ENCODE results near the gene TFIP11.
"Not testable (repeated sequence)": the region's sequence is repeated elsewhere in the genome, so short reads cannot be mapped to it uniquely, and the experiment has no call there.

TFIP11 gene

DNA sequence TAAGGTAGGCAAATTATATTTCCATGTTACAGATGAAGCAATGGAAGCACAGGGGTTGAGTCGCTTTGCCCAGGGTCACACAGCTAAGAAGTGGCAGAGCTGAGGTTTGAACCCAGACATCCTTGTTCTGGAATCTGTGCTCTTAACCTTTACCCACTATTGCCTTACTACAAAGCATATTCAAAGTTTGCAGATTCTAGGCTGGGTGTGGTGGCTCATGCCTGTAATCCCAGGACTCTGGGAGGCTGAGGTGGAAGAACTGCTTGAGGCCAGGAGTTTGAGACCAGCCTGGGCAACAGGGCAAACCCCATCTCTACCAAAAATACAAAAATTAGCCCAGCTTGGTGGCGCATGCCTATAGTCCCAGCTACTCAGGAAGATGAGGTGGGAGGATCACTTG, 27.8 kb upstream of the TFIP11 start:
- FAIRE-seq: no peak

DNA sequence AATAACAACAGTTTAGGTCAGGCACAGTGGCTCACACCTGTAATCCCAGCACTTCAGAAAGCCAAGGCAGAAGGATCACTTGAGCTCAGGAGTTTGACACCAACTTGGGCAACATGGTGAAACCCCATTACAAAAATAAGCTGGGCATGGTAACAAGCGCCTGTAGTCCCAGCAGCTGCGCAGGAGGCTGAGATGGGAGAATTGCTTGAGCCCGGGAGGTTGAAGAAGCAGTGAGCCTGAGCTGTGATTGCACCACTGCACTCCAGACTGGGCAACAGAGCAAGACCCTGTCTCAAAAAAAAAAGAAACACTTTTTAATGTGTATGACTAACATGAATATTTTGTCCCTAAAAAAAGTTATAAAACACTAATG, 24.5 kb upstream of the TFIP11 start:
- FAIRE-seq: no peak

DNA sequence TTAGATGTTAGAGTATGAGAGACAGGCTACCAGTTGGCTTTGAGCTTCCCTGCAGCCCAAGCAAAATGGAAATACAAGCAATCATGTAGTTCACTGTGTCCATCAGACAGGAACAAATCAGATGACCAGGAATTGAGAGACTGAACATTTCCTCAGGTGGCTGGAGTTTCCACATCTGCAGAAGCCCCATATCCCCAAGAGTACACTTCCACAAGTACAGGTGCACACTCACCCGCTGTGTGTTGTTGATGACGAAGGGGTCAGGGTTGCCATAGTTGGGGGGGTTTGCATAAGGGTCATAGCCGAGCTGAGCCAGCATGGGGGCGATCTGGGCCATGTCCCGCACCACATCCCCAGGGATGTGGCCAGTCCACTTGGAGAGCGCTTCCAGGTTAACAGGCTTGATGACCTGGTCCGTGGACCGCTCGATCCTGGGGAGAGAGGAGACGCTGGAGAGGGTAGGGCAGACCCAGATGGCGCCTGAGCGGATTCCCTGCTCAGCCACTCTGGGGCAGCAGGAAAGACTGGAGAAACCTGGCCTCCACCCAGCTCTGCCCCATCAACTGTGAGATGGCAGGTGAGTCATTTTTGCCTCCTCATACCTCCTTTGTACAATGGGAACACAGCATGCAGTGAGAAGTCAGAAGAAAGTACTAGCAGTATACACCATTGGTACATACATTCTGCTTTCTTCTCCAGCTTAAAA, 23.9 kb upstream of the TFIP11 start:
- FAIRE-seq: no peak

DNA sequence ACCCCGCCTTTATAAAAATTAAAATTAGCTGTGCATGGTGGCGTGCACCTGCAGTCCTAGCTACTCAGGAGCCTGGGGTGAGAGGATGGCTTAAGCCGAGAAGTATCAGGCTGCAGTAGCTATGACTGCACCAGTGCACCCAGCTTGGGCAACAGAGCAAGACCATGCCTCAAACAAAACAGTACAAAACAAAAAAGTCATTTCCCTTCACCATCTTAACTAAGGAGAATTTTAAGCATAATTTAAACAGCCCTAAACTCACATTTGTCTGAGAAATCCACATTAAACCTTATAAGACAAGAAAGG, 23.3 kb upstream of the TFIP11 start:
- no peak for FAIRE-seq

DNA sequence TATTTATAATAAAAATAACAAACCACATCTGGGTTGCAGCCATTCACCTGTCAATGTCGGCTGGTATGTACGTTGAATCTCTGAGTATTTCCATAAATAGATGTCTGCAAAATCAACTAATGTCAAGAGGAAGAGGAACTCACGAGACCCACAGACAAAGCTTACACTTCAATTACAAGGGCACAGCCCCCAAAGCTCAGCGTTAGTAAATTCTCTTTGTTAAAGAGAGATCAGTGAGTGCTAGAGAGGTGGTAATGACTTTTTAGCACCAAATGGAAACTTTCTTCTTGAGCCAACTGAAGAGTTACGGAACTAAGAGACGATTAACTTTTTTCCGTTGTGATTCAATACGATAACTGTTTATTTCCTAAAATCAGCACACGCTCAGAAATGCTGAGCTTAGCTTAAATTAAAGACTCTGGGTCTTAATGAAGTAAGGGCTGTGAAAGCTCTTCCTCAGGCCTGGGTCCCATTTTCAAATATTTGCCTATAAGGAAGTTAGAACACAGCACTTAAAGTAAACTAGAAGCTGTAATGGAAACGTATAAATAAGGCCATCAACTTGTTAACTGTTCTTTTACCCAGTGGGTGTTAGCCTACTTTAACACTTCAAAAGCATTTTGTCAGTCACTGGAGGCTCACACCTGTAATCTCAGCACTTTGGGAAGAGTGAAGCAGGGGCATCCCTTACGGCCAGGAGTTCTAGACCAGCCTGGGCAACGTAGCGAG, 22.8 kb upstream of the TFIP11 start:
- no peak for FAIRE-seq

DNA sequence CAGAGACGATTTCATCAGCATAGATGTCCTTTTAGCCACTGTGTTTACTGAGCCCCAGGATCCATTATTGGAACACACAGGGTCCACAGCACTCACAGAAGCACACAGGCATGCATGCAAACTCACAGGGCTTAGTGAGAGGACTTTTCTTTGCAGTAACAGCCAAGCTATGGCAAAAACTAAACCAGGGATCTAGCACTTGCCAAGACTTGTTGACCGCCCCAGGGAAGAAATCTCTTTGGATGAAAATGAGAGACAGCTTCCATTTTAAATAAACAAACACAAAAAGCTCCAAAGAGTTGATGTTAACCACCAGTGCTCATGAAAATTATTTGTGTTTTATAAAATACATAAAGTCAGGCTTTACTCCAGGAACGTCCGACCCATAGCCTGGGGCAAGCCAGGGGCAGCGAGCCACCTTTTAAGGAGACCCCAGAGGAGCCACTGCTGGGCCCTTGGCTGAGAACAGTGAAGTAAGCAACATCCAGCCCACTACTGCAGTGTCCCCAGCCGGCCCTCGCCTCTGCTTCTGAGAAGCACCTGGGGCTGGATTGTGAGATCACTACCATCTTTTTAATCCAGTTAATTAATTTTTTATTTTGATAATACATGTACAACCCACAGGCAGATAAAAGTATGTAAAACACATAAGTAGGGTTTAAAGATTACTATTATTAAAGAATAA, 22.0 kb upstream of the TFIP11 start:
- FAIRE-seq: no peak

DNA sequence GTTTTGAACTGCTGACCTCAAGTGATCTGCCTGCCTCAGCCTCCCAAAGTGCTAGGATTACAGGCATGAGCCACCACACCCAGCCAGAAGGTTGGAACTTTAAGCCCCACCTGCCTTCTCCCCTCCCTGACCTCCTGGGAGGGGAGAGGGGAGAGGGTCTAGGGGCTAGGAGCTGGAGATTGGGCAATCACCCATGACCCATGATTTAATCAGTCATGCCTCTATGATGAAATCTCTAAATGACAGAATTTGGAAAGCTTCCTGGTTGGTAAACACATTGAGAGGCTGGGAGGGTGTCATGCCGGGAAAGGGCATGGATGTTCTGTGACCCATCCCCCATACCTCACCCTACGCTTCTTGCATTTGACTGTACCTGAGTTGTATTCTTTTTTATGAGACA, 17.1 kb upstream of the TFIP11 start:
- no peak for FAIRE-seq

DNA sequence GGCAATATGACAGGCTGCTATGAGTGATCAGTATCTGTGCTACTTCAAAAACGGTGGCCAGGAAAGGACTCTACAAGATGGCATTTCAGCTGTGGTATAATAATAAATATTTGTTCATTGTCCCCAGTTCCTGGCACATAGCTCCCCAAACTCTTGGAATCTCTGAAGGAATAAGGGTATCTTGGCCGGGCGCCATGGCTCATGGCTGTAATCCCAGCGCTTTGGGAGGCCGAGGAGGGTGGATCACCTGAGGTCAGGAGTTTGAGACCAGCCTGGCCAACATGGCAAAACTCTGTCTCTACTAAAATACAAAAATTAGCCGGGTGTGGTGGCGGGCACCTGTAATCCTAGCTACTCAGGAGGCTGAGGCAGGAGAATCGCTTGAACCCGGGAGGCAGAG, 16.2 kb upstream of the TFIP11 start:
- FAIRE-seq: not testable (repeated sequence)

DNA sequence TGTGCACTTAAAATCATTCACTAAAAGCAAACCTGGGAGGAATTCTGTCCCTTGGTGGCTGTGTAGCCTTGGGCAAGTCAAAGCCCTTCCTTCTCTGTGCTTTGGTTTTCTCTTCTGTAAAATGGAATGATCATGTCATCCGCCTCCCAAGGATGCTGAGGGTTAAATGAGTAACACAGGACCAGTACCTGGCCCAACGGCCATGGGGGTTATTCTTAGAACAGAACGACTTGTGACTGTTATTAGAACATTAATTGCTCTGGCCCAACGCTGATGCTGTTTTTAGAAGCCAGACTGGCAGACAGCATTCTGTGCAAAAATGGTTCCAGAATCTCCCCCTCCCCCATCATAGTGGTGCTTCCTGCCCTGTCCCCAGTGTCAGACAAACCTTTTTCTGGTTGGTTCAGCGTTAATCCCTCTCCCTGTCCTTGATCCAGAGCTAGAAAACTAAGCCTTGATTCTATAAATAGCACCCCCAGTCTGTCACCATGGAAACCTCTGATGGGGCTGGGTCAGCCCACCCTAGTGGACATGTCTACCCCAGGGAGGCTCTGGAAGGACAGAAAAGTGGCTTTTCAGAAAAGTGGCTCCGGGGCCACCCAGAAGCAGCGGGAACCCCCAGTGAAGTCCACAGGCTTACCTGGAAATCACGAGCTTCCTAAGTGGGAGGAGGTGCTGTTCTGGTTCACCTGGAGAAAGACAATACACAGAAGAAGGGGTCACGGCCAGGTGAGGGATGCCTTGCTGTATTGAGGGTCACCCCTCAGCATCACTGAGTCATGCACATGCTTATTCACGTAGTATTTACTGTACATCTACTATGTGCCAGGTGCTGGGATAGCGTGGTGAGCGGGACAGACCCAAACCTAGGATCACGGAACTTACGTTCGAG, 15.5 kb upstream of the TFIP11 start:
- FAIRE-seq: no peak

DNA sequence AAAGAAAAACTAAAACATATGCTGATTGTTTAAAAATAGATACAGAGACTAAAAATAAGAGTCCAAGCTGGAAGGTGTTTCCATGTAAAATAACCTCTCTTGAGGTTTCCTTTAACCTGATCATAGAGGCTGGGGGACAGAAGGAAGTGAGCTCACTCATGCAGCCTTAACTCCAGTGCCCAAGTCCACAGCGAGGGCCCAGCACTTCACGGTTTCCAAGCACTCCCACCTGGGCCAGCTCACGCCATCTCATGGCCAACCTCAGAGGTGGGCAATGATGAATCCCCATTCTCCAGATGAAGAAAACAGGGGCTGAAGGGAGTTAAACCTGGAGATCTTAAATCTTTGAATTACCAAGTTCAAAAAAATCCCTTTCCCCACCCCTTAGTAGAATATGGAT, 14.9 kb upstream of the TFIP11 start:
- no peak for FAIRE-seq

DNA sequence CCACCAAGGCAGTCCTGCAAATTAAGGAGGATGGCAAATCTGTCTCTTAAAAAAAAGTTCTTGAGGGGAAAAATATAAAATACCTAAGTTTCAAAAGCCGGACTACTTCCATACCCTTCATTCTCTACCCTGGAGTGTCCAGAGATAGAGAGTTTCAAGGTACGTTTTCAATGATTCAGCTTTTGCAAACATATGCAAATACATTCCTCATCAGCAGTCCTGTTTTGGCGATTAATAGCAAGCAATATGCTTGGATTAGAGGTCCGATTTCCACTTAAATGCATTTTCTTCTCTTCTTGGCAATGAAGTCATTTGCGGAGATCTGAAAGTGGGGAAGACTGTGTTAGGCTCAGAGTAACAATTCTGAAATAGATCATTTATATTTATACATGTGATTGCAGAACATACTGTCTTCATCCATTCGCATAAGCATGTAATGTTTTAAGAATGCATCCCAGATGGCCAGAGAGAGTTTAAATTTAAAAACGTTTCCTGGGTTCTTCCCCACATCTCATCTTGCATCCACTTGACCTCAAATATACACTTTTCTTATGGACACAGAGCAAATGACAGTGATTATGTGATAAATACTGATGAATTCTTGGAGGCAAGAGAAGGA, 13.8 kb upstream of the TFIP11 start:
- FAIRE-seq: no peak

DNA sequence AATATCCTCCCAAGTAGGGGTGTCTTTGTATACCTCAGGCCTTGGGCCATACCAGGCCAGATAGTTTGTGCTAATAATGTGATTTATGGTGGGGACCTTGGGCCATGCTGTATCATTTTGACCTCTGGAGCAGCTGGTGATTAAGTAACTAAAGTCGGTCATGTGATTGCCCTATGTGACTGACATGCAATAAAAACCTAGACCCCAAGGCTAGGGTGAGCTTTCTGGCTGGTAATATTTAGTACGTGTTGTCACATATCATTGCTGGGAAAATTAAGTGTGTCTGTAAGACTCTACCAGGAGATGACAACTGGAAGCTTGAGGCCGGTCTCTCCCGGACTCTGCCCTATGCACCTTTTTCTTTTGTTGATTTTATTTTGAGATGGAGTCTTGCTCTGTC, 12.6 kb upstream of the TFIP11 start:
- no peak for FAIRE-seq

DNA sequence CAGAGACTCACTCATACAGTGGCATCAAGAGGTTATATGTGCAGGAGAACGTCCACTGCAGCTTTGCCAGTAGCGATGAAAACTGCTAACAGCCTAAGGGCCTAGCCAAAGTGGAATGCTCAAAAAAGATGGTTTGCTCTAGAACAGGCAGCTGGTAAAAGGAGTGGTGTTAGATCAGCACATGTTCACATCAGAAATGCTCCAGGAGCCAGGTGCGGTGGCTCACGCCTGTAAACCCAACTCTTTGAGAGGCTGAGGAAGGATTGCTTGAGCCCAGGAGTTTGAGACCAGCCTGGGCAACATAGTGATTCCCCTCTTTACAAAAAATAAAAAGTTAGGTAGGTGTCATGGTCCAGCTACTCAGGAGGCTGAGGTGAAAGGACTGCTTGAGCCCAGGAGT, 10.3 kb upstream of the TFIP11 start:
- FAIRE-seq: no peak

DNA sequence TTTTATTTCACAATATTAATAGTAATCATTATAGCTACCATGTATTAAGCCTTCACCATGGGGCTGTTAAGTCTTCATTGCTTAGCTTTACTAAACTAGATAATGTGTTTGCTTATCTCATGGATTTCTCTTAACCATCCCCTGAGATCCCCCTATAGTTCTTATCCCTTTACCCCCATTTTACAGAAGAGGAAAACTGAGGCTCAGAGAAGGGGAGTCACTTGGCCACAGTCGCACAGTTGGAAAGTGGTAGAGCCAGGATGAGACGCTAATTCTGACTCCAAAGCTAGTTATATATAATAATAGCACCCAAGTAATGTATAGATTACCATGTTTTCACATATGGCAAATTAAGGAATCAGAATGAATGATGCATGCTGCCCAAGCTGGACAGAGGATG, 9.7 kb upstream of the TFIP11 start:
- FAIRE-seq: no peak

DNA sequence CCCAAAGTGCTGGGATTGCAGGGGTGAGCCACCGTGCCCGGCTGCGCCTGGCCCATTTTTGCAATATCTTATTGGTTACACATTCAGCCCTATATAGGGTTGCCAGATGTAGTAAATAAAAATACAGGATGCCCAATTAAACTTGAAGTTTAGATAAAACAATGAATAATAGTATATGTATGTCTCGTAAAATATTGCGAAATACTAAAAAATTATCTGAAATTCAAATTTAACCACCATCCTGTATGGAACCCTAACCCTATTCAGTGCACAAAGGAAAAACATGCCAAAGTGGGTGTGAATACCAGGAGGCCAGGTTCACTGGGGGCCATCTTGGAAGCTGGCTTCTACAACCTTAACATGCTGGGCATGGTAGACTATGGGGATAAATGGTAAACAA, 5.2 kb upstream of the TFIP11 start:
- FAIRE-seq: no peak

DNA sequence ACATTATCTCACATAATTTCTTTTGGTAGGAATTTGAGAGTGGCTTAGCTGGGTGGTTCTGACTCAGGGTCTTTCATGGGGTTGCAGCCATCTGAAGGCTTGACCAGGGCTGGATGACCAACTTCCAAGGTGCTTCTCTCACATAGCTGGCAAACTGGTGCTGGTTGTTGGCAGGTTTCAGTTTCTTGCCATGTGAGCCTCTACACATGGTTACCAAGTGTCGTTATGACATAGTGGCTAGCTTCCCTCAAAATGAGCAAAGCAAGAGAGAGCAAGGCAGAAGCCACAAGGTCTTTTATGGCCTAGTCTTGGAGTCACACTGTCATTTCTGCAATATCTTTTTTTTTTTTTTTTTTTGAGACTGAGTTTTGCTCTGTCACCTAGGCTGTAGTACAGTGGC, 4.2 kb upstream of the TFIP11 start:
- FAIRE-seq: no peak

DNA sequence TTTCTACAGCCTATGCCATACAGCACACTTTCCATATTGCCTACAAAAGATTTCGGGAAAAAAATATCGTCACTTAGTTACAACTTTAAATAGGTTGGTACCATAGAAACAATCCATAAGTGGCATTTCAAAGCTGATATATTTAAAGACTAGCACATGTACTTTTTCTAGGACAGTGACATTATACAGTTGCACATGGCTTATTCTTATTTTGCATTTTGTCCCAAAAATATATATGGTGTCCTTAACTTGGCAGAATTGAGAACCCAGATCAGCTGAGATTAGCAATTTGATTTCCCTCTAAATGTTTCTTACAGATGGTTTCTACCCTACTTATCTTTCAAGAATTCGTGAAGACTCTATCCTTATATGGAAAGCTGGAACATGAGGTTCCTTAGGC, 3.7 kb upstream of the TFIP11 start:
- no peak for FAIRE-seq

DNA sequence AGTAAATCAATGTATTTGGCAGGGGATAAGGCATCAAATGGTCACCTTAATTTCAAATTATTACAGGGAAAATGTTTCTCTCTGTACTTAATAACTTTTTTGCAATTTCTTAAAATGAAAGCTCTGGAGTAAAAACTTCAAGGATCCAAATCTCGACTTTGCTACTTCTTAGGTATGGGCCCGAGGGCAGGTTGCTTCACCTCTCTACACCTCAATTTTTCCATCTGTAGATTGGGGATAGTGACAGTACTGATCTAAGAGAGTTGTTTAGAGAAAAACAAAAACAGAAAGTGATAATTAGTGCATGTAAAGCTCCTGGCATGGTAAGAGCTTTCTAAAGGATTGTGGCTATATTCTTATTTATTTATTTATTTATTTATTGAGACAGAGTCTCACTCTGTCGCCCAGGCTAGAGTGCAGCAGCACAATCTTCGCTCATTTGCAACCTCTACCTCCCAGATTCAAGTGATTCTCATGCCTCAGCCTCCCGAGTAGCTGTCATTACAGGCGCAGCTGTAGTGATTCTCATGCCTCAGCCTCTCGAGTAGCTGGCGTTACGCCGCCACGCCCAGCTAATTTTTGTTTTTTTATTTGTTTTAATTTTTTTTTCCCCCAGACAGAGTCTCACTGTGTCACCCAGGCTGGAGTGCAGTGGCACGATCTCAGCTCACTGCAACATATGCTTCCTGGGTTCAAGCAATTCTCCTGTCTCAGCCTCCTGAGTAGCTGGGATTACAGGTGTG, 2.3 kb upstream of the TFIP11 start:
- no peak for FAIRE-seq

DNA sequence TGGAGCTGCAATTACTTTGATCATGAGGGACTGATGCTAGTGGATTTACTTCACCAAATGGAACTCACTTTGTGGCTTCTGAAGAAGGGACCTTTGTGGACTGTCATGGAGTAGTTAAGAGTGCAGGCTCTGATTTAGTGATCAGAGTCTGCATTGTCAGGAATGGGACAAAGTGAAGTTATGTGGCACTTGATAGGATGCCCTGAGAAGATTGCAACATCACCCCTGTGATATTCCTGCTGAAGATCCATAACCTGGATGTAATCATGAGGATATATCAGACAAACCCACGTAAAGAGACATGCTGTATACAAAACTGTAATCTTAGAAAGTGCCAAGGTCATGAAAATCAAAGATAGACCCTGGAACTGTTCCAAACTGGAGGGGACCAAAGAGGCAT, 1.6 kb upstream of the TFIP11 start:
- FAIRE-seq: no peak

DNA sequence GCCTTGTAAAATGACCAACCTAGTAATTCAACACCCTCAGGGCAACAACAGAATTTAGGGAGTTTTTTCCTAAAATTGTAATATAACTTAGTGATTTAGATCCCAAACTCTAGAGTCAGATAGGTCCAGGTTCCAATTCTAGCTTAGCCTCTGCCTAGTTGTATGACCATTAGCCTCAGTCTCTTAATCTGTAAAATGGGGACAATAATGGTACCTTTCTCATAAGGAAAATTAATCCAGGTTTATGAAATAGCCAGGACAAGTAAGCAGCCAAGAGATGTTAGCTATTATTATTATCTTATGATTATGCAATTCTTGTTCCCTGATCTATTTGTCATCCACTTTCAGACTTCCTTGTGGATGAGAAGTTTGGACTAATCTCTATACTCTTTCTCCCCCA, 4.1 kb downstream of the TFIP11 start:
- FAIRE-seq: no peak

DNA sequence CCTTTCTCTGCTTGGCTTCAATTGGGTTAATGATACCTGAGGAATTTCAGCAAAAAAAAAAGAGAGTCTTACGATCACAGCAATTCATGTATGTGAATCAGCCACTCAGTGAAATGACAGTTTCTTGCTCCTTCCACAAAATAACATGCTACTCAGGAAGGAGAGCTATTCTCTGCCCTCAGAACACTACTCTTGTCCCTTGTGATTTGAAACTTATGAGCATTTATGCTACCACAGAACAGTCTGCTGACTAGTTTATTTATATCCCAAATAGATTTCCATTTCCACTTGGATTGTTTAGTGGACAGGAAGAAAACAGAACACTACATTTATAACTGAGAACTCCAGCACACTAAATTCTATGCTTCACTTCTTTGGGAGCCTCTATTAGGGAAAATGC, 8.5 kb downstream of the TFIP11 start:
- no peak for FAIRE-seq

All from G401.6 (cell line).